SK-N-MC (cell line): ENCODE results near the gene PCBP2.

Experiments used
- EZH2 ChIP-seq: fragments of 200-600 bp; sonication (generic); IDR thresholded peaks from one replicate; pipeline ENCODE4 v1.6.1; 2017; ENCODE audit warnings: antibody characterized with exemption
- FOXP2 ChIP-seq: optimal IDR thresholded peaks from 2 replicates; pipeline ENCODE3; 2011; ENCODE audit warnings: mild to moderate bottlenecking, moderate library complexity; ENCODE audit not compliant: insufficient read depth; ENCODE audit errors: extremely low read length, control extremely low read depth
- POLR2AphosphoS5 ChIP-seq: IDR thresholded peaks from 2 replicates; pipeline ENCODE4 v1.6.1; 2012; ENCODE audit warnings: mild to moderate bottlenecking, low read depth, low read length, borderline replicate concordance

DNA sequence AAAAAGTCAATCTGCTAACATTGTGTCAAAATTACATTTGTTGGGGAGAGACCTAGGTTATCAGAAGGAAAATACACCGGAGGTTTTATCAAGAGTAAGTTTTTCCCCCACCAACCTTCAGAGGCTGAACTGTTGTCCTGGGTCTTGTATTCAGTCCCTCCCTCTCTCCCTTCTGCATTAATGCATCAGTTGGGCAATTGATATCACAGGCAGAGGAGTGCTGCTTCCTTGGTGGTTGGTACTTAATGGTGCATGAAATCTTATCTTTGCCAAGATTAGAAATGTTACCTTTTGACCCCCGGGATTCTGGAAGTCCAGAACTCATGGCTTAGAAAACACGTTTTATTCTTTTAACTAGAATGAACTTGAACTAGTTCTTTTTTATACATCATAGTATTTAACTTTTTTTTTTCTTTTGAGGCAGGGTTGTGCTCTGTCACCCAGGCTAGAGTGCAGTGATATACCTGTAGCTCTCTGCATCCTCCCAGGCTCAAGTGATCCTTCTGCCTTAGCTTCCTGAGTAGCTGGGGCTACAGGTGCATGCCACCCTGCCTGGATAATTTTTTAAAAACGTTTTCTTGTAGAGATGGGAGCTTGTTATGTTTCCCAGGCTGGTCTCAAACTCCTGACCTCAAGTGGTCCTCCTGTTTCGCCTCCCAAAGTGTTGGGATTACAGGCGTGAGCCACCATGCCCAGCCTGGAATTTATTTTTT, 4.9 kb downstream of the PCBP2 start:
- TF ChIP-seq EZH2 (no peak), POLR2AphosphoS5 (0 out of 2 replicates have a peak, but pooled peaks have one; percentile 17), FOXP2 (no peak)
